DND-41 (cell line): ENCODE data around the gene RASGRF1.
"Not testable (repeated sequence)": the region's sequence is repeated elsewhere in the genome, so short reads cannot be mapped to it uniquely, and the experiment has no call there.

Experiments used
- ATAC-seq: fragments of 200-7000 bp; cut with Tn5 transposase; 3 replicates; pipeline ENCODE4 v1.9.1; 2021; ENCODE audit warnings: low read depth; ENCODE audit not compliant: insufficient read depth
- DNase-seq: peaks from one replicate; pipeline ENCODE4 v3.0.0-alpha.2; 2020
- H2AFZ ChIP-seq: 2 replicates; pipeline ENCODE4 v1.6.0; 2012; ENCODE audit warnings: low read depth, low read length
- H3K27ac ChIP-seq: 2 replicates; pipeline ENCODE4 v1.5.1; 2012; ENCODE audit warnings: low read length, inconsistent platforms
- H3K27me3 ChIP-seq: fragments of 200-600 bp; sonication (generic); 2 replicates; pipeline ENCODE4 v1.6.0; 2012; ENCODE audit warnings: low read length, mild to moderate bottlenecking, inconsistent platforms; ENCODE audit not compliant: insufficient read depth, poor library complexity
- H3K36me3 ChIP-seq: 2 replicates; pipeline ENCODE4 v1.5.1; 2012; ENCODE audit warnings: low read length, inconsistent platforms; ENCODE audit not compliant: insufficient read depth
- H3K4me1 ChIP-seq: 2 replicates; pipeline ENCODE4 v1.5.1; 2012; ENCODE audit warnings: mild to moderate bottlenecking, low read length; ENCODE audit not compliant: insufficient read depth
- H3K4me2 ChIP-seq: 2 replicates; pipeline ENCODE4 v1.6.0; 2012; ENCODE audit warnings: mild to moderate bottlenecking, moderate library complexity, low read length, inconsistent platforms; ENCODE audit not compliant: insufficient read depth
- H3K4me3 ChIP-seq, 2 experiments: fragments of 200-600 bp in 1 of 2; shearing (Covaris generic) in 1 of 2; 2 replicates each; pipeline ENCODE4 v1.5.1; 2012 to 2016; ENCODE audit warnings: inconsistent platforms in 2 of 2, low read length in 2 of 2, mild to moderate bottlenecking in 2 of 2, low read depth in 1 of 2, moderate library complexity in 1 of 2
- H3K79me2 ChIP-seq: 2 replicates; pipeline ENCODE4 v1.6.0; 2012; ENCODE audit warnings: low read length, inconsistent platforms; ENCODE audit not compliant: insufficient read depth
- H3K9ac ChIP-seq: 2 replicates; pipeline ENCODE4 v1.6.0; 2012; ENCODE audit warnings: low read depth, mild to moderate bottlenecking, inconsistent platforms, low read length, moderate library complexity
- H3K9me3 ChIP-seq: 2 replicates; pipeline ENCODE4 v1.5.1; 2012; ENCODE audit warnings: low read length, moderate library complexity, mild to moderate bottlenecking, inconsistent platforms; ENCODE audit not compliant: insufficient read depth, severe bottlenecking
- H4K20me1 ChIP-seq: 2 replicates; pipeline ENCODE4 v1.6.0; 2012; ENCODE audit warnings: low read length; ENCODE audit not compliant: insufficient read depth
- EZH2 ChIP-seq: IDR thresholded peaks from 3 replicates; pipeline ENCODE4 v1.6.1; 2012; ENCODE audit warnings: borderline replicate concordance, low read depth, mild to moderate bottlenecking, moderate library complexity, low read length, inconsistent platforms; ENCODE audit not compliant: severe bottlenecking
- TF ChIP-seq, protein P1 (sequence below): IDR thresholded peaks from 2 replicates; pipeline ENCODE4 v1.5.1; 2012; ENCODE audit warnings: borderline replicate concordance, low read length, moderate library complexity, mild to moderate bottlenecking; ENCODE audit not compliant: poor library complexity, severe bottlenecking; ENCODE audit errors: extremely low read depth

Gene RASGRF1

DNA sequence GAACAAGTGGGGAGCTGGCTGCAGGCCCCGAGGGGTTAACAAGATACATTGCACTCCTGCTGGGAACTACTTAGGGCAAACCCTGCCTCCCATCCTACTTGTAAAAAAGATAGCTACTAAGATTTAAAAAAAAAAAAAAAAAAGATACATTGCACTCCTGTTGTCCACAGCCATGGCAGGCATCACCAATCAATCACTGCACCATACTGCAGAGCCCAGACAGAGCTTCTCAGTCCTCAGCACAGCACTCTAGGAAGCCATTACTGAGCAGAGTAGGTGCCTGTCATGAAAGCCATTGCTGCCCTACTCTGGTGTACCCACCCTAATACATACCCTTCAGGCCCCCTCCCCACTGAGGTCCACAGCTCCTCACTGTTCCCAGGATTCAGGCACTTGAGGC lies 64.8 kb downstream of the RASGRF1 start:
- Histone ChIP-seq H3K4me3 (no peak overlapping the region), H2AFZ (no peak overlapping the region), H3K27me3 (no peaks in the 10 kb centered on the region), H3K9me3 (no peaks in the 10 kb centered on the region), H3K4me2 (no peak overlapping the region), H3K9ac (no peak overlapping the region), H3K4me1 (no peaks in the 10 kb centered on the region), H3K27ac (no peak overlapping the region), H4K20me1 (no peaks in the 10 kb centered on the region), H3K79me2 (no peaks in the 10 kb centered on the region), H3K36me3 (no peaks in the 10 kb centered on the region)
- ATAC-seq (no peak), DNase-seq (no peak)
- no peak for TF ChIP-seq EZH2
- TF ChIP-seq, protein P1, sequence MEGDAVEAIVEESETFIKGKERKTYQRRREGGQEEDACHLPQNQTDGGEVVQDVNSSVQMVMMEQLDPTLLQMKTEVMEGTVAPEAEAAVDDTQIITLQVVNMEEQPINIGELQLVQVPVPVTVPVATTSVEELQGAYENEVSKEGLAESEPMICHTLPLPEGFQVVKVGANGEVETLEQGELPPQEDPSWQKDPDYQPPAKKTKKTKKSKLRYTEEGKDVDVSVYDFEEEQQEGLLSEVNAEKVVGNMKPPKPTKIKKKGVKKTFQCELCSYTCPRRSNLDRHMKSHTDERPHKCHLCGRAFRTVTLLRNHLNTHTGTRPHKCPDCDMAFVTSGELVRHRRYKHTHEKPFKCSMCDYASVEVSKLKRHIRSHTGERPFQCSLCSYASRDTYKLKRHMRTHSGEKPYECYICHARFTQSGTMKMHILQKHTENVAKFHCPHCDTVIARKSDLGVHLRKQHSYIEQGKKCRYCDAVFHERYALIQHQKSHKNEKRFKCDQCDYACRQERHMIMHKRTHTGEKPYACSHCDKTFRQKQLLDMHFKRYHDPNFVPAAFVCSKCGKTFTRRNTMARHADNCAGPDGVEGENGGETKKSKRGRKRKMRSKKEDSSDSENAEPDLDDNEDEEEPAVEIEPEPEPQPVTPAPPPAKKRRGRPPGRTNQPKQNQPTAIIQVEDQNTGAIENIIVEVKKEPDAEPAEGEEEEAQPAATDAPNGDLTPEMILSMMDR, result no peak

DNA sequence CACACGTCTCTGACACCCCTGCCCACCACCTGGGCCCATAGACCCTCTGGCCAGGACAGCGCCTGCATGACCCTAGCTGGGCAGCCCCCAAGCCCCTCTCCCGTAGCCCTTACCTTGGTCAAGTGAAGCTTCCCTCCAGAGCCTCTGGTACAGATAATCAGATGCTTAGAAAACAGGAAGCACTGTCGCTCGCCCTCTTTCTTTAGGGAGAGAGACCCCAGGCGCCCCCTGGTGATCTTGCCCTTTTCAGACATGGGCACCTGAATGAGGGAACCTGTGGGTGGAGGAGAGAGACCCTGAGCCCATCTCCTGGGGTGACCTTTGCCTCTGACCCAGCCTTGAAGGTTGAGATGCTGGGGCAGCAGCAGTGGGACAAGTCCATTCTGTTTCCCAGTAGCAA lies 65.4 kb downstream of the RASGRF1 start:
- Histone ChIP-seq H3K9ac (no peak overlapping the region), H3K36me3 (no peaks in the 10 kb centered on the region), H3K4me2 (no peak overlapping the region), H3K27me3 (no peaks in the 10 kb centered on the region), H3K27ac (no peak overlapping the region), H3K4me1 (no peaks in the 10 kb centered on the region), H3K9me3 (no peaks in the 10 kb centered on the region), H3K4me3 (no peak overlapping the region), H4K20me1 (no peaks in the 10 kb centered on the region), H2AFZ (no peak overlapping the region), H3K79me2 (no peaks in the 10 kb centered on the region)
- DNase-seq (peak; percentile 48), ATAC-seq (peak; percentile 58; the same call in 2 of the 3 replicates)
- TF ChIP-seq EZH2, result no peak
- TF ChIP-seq, protein P1, result peak; percentile 48

DNA sequence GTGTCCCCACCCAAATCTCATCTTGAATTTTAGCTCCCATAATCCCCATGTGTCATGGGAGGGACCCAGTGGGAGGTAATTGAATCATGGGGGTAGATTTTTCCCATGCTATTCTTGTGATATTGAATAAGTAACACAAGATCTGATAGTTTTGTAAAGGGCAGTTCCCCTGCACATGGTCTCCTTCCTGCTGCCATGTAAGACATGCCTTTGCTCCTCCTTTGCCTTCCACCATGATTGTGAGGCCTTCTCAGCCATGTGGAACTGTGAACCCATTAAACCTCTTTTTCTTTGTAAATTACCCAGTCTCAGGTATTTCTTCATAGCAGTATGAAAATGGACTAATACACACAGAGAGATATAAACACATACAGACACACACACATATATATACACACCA lies 66.1 kb downstream of the RASGRF1 start:
- not testable (repeated sequence) for H3K79me2 ChIP-seq, H3K27ac ChIP-seq, DNase-seq, H3K4me2 ChIP-seq, H4K20me1 ChIP-seq, H2AFZ ChIP-seq, H3K9me3 ChIP-seq, H3K4me1 ChIP-seq, H3K9ac ChIP-seq, ATAC-seq, H3K27me3 ChIP-seq, H3K36me3 ChIP-seq, H3K4me3 ChIP-seq

DNA sequence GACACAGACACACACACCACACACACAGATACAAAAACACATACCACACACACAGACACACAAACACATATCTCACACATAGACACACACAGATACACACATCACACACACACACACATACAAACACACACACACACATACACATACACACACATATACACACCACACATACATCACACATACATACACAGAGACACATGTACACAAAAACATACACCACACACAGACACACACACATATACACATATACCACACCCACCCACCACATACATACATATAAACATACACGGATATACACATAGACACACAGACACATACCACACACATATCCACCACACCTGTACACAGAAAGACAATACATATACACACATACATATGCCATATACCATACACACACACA lies 66.7 kb downstream of the RASGRF1 start:
- H4K20me1 ChIP-seq, result no peaks in the 10 kb centered on the region
- no peaks in the 10 kb centered on the region for H3K79me2 ChIP-seq
- H3K27ac ChIP-seq, result no peak overlapping the region
- no peak overlapping the region for H3K9ac ChIP-seq
- H3K4me3 ChIP-seq, result no peak overlapping the region
- TF ChIP-seq, protein P1, result no peak
- TF ChIP-seq EZH2, result no peak
- no peaks in the 10 kb centered on the region for H3K36me3 ChIP-seq
- H2AFZ ChIP-seq, result no peak overlapping the region
- ATAC-seq (no peak), DNase-seq (no peak)
- no peaks in the 10 kb centered on the region for H3K4me1 ChIP-seq
- H3K9me3 ChIP-seq, result no peaks in the 10 kb centered on the region
- no peak overlapping the region for H3K4me2 ChIP-seq
- no peaks in the 10 kb centered on the region for H3K27me3 ChIP-seq
